ENCODE data around the gene BSG.

BSG gene

GRCh38 chr19:570937-571565 lies 1.3 kb upstream of the BSG start:
- DNase-seq, result peak in 1 of 51 donors; percentile 31

GRCh38 chr19:571566-571974 lies 826 bp upstream of the BSG start:
- peak in 1 of 51 donors; percentile 15 for DNase-seq

GRCh38 chr19:572743-573518 lies 535 bp downstream of the BSG start:
- DNase-seq, result peak in 12 of 51 donors; percentile 23 to 59 (median 40)

GRCh38 chr19:573519-573825 lies 1.1 kb downstream of the BSG start:
- no peak for DNase-seq

GRCh38 chr19:574658-575526 lies 2.5 kb downstream of the BSG start:
- DNase-seq, result peak in 19 of 51 donors; percentile 22 to 76 (median 42)

- peak in 26 of 51 donors; percentile 18 to 70 (median 44) for DNase-seq
These were observed 3.4 kb downstream of the BSG start for GRCh38 chr19:575527-576506.

- DNase-seq, result no peak
These were observed 4.5 kb downstream of the BSG start for GRCh38 chr19:576768-577438.

- DNase-seq, result no peak
These were observed 5.3 kb downstream of the BSG start for GRCh38 chr19:577439-578392.

- no peak for DNase-seq
These were observed 6.9 kb downstream of the BSG start for GRCh38 chr19:579111-579841.

- DNase-seq, result no peak
These were observed 7.4 kb downstream of the BSG start for GRCh38 chr19:579842-580155.

- no peak for DNase-seq
These were observed 8.0 kb downstream of the BSG start for GRCh38 chr19:580274-580835.

GRCh38 chr19:581399-582111 lies 9.2 kb downstream of the BSG start:
- DNase-seq, result no peak

GRCh38 chr19:582497-583197 lies 10.3 kb downstream of the BSG start:
- no peak for DNase-seq

- DNase-seq, result no peak
These were observed 11.0 kb downstream of the BSG start for GRCh38 chr19:583198-583967.

- no peak for DNase-seq
These were observed 11.5 kb downstream of the BSG start for GRCh38 chr19:583968-584239.

GRCh38 chr19:584240-585001 lies 12.0 kb downstream of the BSG start:
- peak in 35 of 51 donors; percentile 17 to 78 (median 41) for DNase-seq
